Measurements from ENCODE around the gene COQ7. TPM values are rescaled to one million over a fixed set of nuclear protein-coding genes. Genes with fewer than 3 reads are reported as not detected.

Gene COQ7
- polyA plus RNA-seq, 1 of the 3 experiments (the other 2 are of a cell fraction) = 24.0 TPM

DNA sequence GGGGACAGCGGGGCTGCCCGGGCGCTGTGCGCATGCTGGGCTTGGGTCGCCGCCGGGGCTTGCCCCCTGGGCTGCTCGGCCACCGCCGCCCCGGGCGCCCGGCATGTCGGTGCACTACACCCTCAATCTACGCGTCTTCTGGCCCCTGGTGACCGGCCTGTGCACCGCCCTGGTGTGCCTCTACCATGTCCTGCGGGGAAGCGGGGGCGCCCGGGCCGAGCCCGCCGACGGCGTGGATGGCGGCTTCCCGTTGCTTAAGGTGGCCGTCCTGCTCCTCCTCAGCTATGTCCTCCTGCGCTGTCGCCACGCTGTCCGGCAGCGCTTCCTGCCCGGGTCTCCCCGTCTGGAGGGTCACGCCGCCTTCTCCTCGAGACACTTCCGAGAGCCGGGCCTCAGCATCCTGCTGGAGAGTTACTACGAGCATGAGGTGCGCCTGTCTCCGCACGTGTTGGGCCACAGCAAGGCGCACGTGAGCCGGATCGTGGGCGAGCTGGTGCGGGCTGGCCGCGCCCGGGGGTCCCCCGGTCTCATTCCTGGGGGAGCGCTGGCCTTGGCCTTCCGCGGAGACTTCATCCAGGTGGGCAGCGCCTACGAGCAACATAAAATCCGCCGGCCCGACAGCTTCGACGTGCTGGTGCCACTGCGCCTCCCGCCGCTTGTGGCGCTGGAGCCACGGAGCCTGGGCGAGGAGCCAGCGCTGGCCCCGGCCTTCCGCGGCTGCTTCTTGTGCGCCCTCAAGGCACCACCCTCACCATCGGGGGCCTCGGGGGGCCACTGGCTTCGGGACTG is 47.1 kb downstream of the COQ7 start (continued):
- TF ChIP-seq MEF2A (IDR thresholded peaks at IDR 0.05; ENCODE audit: borderline replicate concordance, low read depth) (no peak), TEAD4 (IDR thresholded peaks at IDR 0.05; ENCODE audit: borderline replicate concordance, insufficient read depth) (no peak), EP300 (IDR thresholded peaks at IDR 0.05; ENCODE audit: borderline replicate concordance in 1 of 2, low read depth in 1 of 2, low read length in 1 of 2) (no peak), TAF1 (IDR thresholded peaks at IDR 0.05; ENCODE audit: borderline replicate concordance, low read depth, low read length) (no peak)

DNA sequence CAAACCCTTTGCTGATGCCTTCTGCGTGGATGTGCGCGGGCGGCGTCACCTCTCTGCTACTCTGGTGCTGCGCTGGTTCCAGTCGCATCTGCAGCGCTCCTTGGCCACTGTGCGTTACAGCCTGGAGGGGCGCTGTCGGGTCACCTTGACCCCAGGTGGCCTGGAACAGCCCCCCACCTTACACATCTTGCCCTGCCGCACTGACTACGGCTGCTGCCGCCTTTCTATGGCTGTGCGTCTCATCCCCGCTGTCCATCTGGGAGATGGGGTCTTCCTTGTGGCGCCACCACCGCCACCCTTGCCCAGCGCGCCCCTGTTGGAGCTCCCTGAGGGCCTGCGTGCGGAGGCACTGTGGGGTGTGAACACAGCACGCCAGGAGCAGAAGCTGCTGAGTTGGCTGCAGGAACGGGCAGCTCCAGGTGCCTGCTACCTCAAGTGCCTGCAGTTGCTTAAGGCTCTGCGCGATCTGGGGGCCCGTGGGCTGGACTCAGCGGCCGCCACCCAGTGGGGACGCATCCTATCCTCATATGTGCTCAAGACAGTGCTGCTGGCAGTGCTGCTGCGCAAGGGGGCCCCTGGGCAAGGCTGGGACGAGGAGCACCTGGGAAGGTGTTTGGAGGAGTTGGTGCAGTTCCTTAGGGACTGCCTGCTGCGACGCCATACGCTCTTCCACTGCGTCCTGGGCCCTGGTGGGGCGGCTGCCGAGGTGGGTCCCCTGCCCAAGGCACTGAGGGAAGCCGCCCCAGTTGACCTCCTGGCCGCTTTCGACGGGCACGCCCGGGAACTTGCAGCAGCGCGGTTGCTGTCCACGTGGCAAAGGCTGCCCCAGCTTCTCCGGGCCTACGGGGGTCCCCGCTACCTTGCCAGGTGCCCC is 48.0 kb downstream of the COQ7 start:
- WGBS (ENCODE audit: low lambda C conversion rate) = 93% methylated on average over 19 of the region's 50 CpGs
- POLR2A ChIA-PET = no interaction called here
- no peak overlapping the region for H3K9ac ChIP-seq

More for the DNA sequence above, 48.0 kb downstream of the COQ7 start:
- peak overlapping the region; percentile 93 for H3K4me2 ChIP-seq
- H3K4me3 ChIP-seq (ENCODE audit: low read depth in 2 of 2, low read length in 1 of 2) = peak overlapping the region; percentile 68 to 76; a peak in 2 of 4 replicates
- H3K9me3 ChIP-seq = no peaks in the 10 kb centered on the region
- no peak for TF ChIP-seq CHD2 (IDR thresholded peaks at IDR 0.05; ENCODE audit: low read length, partially characterized antibody)
- TF ChIP-seq, protein P1, sequence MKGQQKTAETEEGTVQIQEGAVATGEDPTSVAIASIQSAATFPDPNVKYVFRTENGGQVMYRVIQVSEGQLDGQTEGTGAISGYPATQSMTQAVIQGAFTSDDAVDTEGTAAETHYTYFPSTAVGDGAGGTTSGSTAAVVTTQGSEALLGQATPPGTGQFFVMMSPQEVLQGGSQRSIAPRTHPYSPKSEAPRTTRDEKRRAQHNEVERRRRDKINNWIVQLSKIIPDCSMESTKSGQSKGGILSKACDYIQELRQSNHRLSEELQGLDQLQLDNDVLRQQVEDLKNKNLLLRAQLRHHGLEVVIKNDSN (IDR thresholded peaks at IDR 0.05; ENCODE audit: borderline replicate concordance, low read depth) = no peak
- TF ChIP-seq, protein P2, sequence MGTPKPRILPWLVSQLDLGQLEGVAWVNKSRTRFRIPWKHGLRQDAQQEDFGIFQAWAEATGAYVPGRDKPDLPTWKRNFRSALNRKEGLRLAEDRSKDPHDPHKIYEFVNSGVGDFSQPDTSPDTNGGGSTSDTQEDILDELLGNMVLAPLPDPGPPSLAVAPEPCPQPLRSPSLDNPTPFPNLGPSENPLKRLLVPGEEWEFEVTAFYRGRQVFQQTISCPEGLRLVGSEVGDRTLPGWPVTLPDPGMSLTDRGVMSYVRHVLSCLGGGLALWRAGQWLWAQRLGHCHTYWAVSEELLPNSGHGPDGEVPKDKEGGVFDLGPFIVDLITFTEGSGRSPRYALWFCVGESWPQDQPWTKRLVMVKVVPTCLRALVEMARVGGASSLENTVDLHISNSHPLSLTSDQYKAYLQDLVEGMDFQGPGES (IDR thresholded peaks at IDR 0.05; ENCODE audit: low read depth, low read length) = no peak
- no peak for TF ChIP-seq RFX5 (IDR thresholded peaks at IDR 0.05; ENCODE audit: low read length)
- TF ChIP-seq, protein P3, sequence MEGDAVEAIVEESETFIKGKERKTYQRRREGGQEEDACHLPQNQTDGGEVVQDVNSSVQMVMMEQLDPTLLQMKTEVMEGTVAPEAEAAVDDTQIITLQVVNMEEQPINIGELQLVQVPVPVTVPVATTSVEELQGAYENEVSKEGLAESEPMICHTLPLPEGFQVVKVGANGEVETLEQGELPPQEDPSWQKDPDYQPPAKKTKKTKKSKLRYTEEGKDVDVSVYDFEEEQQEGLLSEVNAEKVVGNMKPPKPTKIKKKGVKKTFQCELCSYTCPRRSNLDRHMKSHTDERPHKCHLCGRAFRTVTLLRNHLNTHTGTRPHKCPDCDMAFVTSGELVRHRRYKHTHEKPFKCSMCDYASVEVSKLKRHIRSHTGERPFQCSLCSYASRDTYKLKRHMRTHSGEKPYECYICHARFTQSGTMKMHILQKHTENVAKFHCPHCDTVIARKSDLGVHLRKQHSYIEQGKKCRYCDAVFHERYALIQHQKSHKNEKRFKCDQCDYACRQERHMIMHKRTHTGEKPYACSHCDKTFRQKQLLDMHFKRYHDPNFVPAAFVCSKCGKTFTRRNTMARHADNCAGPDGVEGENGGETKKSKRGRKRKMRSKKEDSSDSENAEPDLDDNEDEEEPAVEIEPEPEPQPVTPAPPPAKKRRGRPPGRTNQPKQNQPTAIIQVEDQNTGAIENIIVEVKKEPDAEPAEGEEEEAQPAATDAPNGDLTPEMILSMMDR (IDR thresholded peaks at IDR 0.05) = peak; percentile 27
- H4K20me1 ChIP-seq (ENCODE audit: insufficient read depth) = 0 out of 2 replicates have a peak, but pooled peaks cover 5% of the 10 kb centered on the region
- H3K27ac ChIP-seq (ENCODE audit: low read depth in 2 of 2, low read length in 1 of 2) = no peak overlapping the region
- H3K27me3 ChIP-seq (ENCODE audit: insufficient read depth) = no peaks in the 10 kb centered on the region
- peaks cover 13 to 41% of the 10 kb centered on the region in 2 experiments; a peak in 3 of 4 replicates for H3K4me1 ChIP-seq (ENCODE audit: control insufficient read depth in 1 of 2, insufficient read depth in 2 of 2, low read depth in 1 of 2, low read length in 1 of 2)
- peaks cover 8 to 14% of the 10 kb centered on the region in 2 experiments for H3K36me3 ChIP-seq (replicated peaks in 1 of 2; ENCODE audit: control insufficient read depth in 1 of 2, insufficient read depth in 2 of 2, low read length in 1 of 2)
- no peak overlapping the region for H2AFZ ChIP-seq (ENCODE audit: low read depth)
- H3K9me2 ChIP-seq = no peaks in the 10 kb centered on the region
- H3K79me2 ChIP-seq (ENCODE audit: insufficient read depth) = peaks cover 63% of the 10 kb centered on the region
- DNase-seq = peak; percentile 35
- H3F3A ChIP-seq (replicated peaks; ENCODE audit: insufficient read depth) = peaks cover 31% of the 10 kb centered on the region
- CTCF ChIA-PET = interaction anchor here (1.3 to 4.0 kb wide), 2 partner anchors 29 to 273 kb away, joined by 3 to 28 read pairs; no protein-coding TSS in a partner anchor

Measured in SK-N-SH (cell line).